ENCODE data around the gene BRSK2.

The BRSK2 gene

GRCh38 chr11:1375955-1376258 lies 13.8 kb upstream of the BRSK2 start:
- no peak overlapping the region for H3K18ac ChIP-seq (ENCODE audit: low read length)
- WGBS (ENCODE audit: extremely low coverage, insufficient coverage, low lambda C conversion rate) = no CpG with 5 or more reads among the region's 17 CpGs
- H3K4me1 ChIP-seq (ENCODE audit: control insufficient read depth, low read depth, low read length) = no peaks in the 10 kb centered on the region
- H2AK5ac ChIP-seq (ENCODE audit: low read length) = no peak overlapping the region
- H3K56ac ChIP-seq (ENCODE audit: low read length) = no peak overlapping the region
- H3K9ac ChIP-seq (ENCODE audit: low read length) = no peak overlapping the region
- H4K5ac ChIP-seq (ENCODE audit: low read length) = no peak overlapping the region
- no peak overlapping the region for H3K23ac ChIP-seq (ENCODE audit: low read length)
- H2BK15ac ChIP-seq (replicated peaks; ENCODE audit: low read depth) = no peak overlapping the region
- H3K27me3 ChIP-seq (ENCODE audit: insufficient read depth, low read length, poor library complexity) = no peaks in the 10 kb centered on the region
- H3K27ac ChIP-seq (ENCODE audit: low read depth, low read length) = no peak overlapping the region
- H3K79me2 ChIP-seq (ENCODE audit: control insufficient read depth, insufficient read depth, low read length) = no peaks in the 10 kb centered on the region
- H3K79me1 ChIP-seq (ENCODE audit: low read length) = no peaks in the 10 kb centered on the region
- no peak overlapping the region for H3K4me3 ChIP-seq (ENCODE audit: low read length)
- DNase-seq = no peak
- no peak overlapping the region for H2BK5ac ChIP-seq (ENCODE audit: low read length)
- no peaks in the 10 kb centered on the region for H3K36me3 ChIP-seq (ENCODE audit: control insufficient read depth, insufficient read depth, low read length)
- H3K4ac ChIP-seq (ENCODE audit: low read depth, low read length) = no peak overlapping the region
- H2BK120ac ChIP-seq (ENCODE audit: low read depth, low read length) = no peak overlapping the region
- H3K4me2 ChIP-seq (ENCODE audit: low read length) = no peak overlapping the region
- no peak overlapping the region for H4K8ac ChIP-seq (ENCODE audit: low read depth, low read length)

DNA sequence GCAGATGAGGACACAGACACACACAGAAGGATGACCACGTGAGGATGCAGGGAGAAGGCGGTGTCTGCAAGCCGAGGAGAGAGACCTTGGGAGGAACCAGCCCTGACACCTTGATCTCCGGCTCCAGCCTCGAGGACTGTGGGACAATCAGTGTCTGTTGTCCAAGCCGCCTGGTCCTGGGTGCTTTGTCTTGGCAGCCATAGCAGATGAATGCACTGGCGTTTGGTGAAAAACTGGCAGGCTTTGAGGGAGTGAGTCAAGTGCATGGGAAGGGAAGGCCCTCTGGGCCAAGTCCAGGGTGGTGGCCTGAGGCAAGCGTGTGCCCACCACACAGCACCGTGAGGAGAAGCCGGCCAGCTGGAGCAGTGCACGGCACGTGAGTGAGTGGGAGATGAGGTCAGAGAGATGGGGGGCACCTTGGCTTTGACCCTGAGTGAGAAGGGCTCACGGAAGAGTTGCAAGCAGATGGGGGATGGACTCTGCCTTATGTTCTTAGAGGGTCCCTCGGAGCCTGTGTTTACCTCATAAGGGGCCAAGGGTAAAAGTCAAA lies 12.4 kb upstream of the BRSK2 start:
- Histone ChIP-seq H3K9ac (ENCODE audit: low read length) (no peak overlapping the region), H3K23ac (ENCODE audit: low read length) (no peak overlapping the region), H3K18ac (ENCODE audit: low read length) (no peak overlapping the region), H3K56ac (ENCODE audit: low read length) (no peak overlapping the region), H2BK120ac (ENCODE audit: low read depth, low read length) (no peak overlapping the region), H3K79me2 (ENCODE audit: control insufficient read depth, insufficient read depth, low read length) (no peaks in the 10 kb centered on the region), H3K4ac (ENCODE audit: low read depth, low read length) (no peak overlapping the region), H3K27me3 (ENCODE audit: insufficient read depth, low read length, poor library complexity) (no peaks in the 10 kb centered on the region), H3K27ac (ENCODE audit: low read depth, low read length) (no peak overlapping the region), H3K79me1 (ENCODE audit: low read length) (no peaks in the 10 kb centered on the region), H4K5ac (ENCODE audit: low read length) (no peak overlapping the region), H3K4me2 (ENCODE audit: low read length) (no peak overlapping the region), H3K36me3 (ENCODE audit: control insufficient read depth, insufficient read depth, low read length) (no peaks in the 10 kb centered on the region), H2BK5ac (ENCODE audit: low read length) (no peak overlapping the region), H3K4me1 (ENCODE audit: control insufficient read depth, low read depth, low read length) (no peaks in the 10 kb centered on the region), H2AK5ac (ENCODE audit: low read length) (no peak overlapping the region), H3K4me3 (ENCODE audit: low read length) (no peak overlapping the region), H4K8ac (ENCODE audit: low read depth, low read length) (no peak overlapping the region), H2BK15ac (replicated peaks; ENCODE audit: low read depth) (no peak overlapping the region)
- DNase-seq = no peak
- WGBS (ENCODE audit: extremely low coverage, insufficient coverage, low lambda C conversion rate) = no CpG with 5 or more reads among the region's 14 CpGs

DNA sequence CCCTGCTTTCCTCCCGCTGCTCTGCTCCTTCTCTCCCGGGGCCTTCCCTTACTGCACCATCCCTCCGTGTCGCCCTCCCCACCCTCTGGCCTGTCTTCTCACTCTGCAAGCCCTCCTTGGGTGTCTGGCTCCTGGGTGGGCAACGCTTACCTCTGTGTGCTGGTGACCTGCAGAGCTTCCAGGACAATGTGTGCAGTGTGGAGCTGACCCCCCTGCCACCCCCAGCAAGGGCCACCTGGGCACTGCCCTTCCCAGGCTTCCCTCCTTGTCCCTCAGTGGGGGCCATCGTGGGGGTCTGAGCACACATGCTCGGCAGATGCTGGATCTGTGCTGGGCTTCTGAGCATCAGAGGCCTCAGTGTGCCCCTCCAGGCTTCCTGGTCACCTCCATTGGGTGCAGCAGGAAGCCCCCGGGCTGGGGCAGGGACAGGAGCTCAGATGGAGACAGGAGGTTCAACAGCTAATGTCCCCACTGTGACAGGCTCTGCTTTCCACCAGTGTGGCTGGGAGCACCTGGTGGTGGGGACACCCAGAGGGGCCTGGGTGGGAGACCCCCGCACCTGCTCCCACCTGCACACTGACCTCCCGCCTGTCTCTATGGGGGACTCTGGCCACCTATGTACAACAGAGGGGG lies 7.8 kb upstream of the BRSK2 start:
- H3K56ac ChIP-seq (ENCODE audit: low read length) = no peak overlapping the region
- no peak overlapping the region for H2BK15ac ChIP-seq (replicated peaks; ENCODE audit: low read depth)
- H2BK5ac ChIP-seq (ENCODE audit: low read length) = no peak overlapping the region
- no peaks in the 10 kb centered on the region for H3K79me1 ChIP-seq (ENCODE audit: low read length)
- no peak overlapping the region for H3K27ac ChIP-seq (ENCODE audit: low read depth, low read length)
- peak overlapping the region; percentile 24 for H2AK5ac ChIP-seq (ENCODE audit: low read length)
- no peaks in the 10 kb centered on the region for H3K27me3 ChIP-seq (ENCODE audit: insufficient read depth, low read length, poor library complexity)
- H4K8ac ChIP-seq (ENCODE audit: low read depth, low read length) = no peak overlapping the region
- H3K18ac ChIP-seq (ENCODE audit: low read length) = no peak overlapping the region
- H3K36me3 ChIP-seq (ENCODE audit: control insufficient read depth, insufficient read depth, low read length) = no peaks in the 10 kb centered on the region
- H3K23ac ChIP-seq (ENCODE audit: low read length) = no peak overlapping the region
- no peak overlapping the region for H4K5ac ChIP-seq (ENCODE audit: low read length)
- no peak overlapping the region for H3K4ac ChIP-seq (ENCODE audit: low read depth, low read length)
- H3K9ac ChIP-seq (ENCODE audit: low read length) = no peak overlapping the region
- no peak overlapping the region for H3K4me2 ChIP-seq (ENCODE audit: low read length)
- no peaks in the 10 kb centered on the region for H3K4me1 ChIP-seq (ENCODE audit: control insufficient read depth, low read depth, low read length)
- no CpG with 5 or more reads among the region's 10 CpGs for WGBS (ENCODE audit: extremely low coverage, insufficient coverage, low lambda C conversion rate)
- H2BK120ac ChIP-seq (ENCODE audit: low read depth, low read length) = no peak overlapping the region
- no peaks in the 10 kb centered on the region for H3K79me2 ChIP-seq (ENCODE audit: control insufficient read depth, insufficient read depth, low read length)
- DNase-seq = no peak
- H3K4me3 ChIP-seq (ENCODE audit: low read length) = no peak overlapping the region

GRCh38 chr11:1382429-1382828 lies 7.3 kb upstream of the BRSK2 start:
- H3K18ac ChIP-seq (ENCODE audit: low read length) = no peak overlapping the region
- H3K56ac ChIP-seq (ENCODE audit: low read length) = peak overlapping the region; percentile 80
- no peak overlapping the region for H4K5ac ChIP-seq (ENCODE audit: low read length)
- H2BK120ac ChIP-seq (ENCODE audit: low read depth, low read length) = no peak overlapping the region
- H3K27ac ChIP-seq (ENCODE audit: low read depth, low read length) = no peak overlapping the region
- H4K8ac ChIP-seq (ENCODE audit: low read depth, low read length) = no peak overlapping the region
- H3K4me1 ChIP-seq (ENCODE audit: control insufficient read depth, low read depth, low read length) = no peaks in the 10 kb centered on the region
- H2BK15ac ChIP-seq (replicated peaks; ENCODE audit: low read depth) = no peak overlapping the region
- H3K4ac ChIP-seq (ENCODE audit: low read depth, low read length) = no peak overlapping the region
- H2BK5ac ChIP-seq (ENCODE audit: low read length) = no peak overlapping the region
- H3K27me3 ChIP-seq (ENCODE audit: insufficient read depth, low read length, poor library complexity) = no peaks in the 10 kb centered on the region
- no peaks in the 10 kb centered on the region for H3K36me3 ChIP-seq (ENCODE audit: control insufficient read depth, insufficient read depth, low read length)
- H3K9ac ChIP-seq (ENCODE audit: low read length) = peak overlapping the region; percentile 34
- no CpG with 5 or more reads among the region's 23 CpGs for WGBS (ENCODE audit: extremely low coverage, insufficient coverage, low lambda C conversion rate)
- H2AK5ac ChIP-seq (ENCODE audit: low read length) = peak overlapping the region; percentile 24
- DNase-seq = no peak
- peak overlapping the region; percentile 40 for H3K4me2 ChIP-seq (ENCODE audit: low read length)
- H3K4me3 ChIP-seq (ENCODE audit: low read length) = no peak overlapping the region
- no peaks in the 10 kb centered on the region for H3K79me1 ChIP-seq (ENCODE audit: low read length)
- H3K23ac ChIP-seq (ENCODE audit: low read length) = no peak overlapping the region
- no peaks in the 10 kb centered on the region for H3K79me2 ChIP-seq (ENCODE audit: control insufficient read depth, insufficient read depth, low read length)

DNA sequence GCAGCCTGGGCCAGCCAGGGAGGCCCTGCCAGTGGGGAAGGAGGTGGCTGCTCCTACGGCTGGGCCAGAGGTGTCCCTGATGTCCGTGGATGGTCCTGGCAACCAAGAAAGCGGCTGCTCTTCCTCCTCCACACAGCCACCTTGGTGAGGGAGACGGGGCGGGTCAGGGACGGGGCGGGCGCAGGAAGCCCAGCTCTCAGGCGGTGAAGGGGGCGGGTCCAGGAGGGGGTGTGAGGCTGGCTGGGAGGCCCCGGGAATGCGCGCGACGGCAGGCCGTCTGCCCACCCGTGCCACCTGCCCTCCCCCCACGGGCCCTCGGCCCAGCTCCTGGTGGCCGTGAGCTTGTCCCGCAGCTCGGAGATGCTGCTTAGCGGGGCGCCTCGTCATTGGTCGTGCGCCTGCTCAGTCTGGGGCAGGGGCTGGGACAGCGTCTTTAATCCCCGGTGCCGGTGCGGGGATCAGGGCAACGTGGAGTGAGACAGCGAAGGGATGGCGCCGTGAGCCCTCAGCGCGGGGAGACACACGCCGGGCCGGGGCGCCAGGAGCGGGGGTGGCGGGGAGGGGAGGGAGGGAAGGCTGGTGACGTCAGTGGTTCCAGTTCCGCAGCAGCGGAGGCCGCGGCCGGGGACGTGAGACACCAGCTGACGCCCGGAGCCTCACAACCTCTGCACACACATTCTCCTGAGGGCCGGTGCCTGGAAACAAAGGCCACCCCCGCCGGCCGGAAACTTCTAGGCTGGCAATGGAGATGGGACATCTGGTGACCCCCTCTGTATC lies 6.7 kb upstream of the BRSK2 start:
- Histone ChIP-seq H4K8ac (ENCODE audit: low read depth, low read length) (no peak overlapping the region), H2BK15ac (replicated peaks; ENCODE audit: low read depth) (no peak overlapping the region), H2AK5ac (ENCODE audit: low read length) (no peak overlapping the region), H3K23ac (ENCODE audit: low read length) (peak overlapping the region; percentile 45), H3K4me1 (ENCODE audit: control insufficient read depth, low read depth, low read length) (no peaks in the 10 kb centered on the region), H3K4me3 (ENCODE audit: low read length) (peak overlapping the region; percentile 26), H3K18ac (ENCODE audit: low read length) (no peak overlapping the region), H3K79me1 (ENCODE audit: low read length) (no peaks in the 10 kb centered on the region), H3K56ac (ENCODE audit: low read length) (peak overlapping the region; percentile 93), H3K4me2 (ENCODE audit: low read length) (peak overlapping the region; percentile 71), H4K5ac (ENCODE audit: low read length) (no peak overlapping the region), H3K9ac (ENCODE audit: low read length) (peak overlapping the region; percentile 76), H2BK5ac (ENCODE audit: low read length) (no peak overlapping the region), H3K27me3 (ENCODE audit: insufficient read depth, low read length, poor library complexity) (no peaks in the 10 kb centered on the region), H3K4ac (ENCODE audit: low read depth, low read length) (no peak overlapping the region), H3K79me2 (ENCODE audit: control insufficient read depth, insufficient read depth, low read length) (no peaks in the 10 kb centered on the region), H3K36me3 (ENCODE audit: control insufficient read depth, insufficient read depth, low read length) (no peaks in the 10 kb centered on the region), H2BK120ac (ENCODE audit: low read depth, low read length) (no peak overlapping the region), H3K27ac (ENCODE audit: low read depth, low read length) (no peak overlapping the region)
- DNase-seq = peak; percentile 68
- WGBS (ENCODE audit: extremely low coverage, insufficient coverage, low lambda C conversion rate) = no CpG with 5 or more reads among the region's 56 CpGs

Measured in mesendoderm (in vitro differentiated cells).